GM19240 (cell line): ENCODE data around the gene NMNAT3.

Experiments used
- DNase-seq: peaks from one replicate; pipeline ENCODE4 v3.0.0; 2011; ENCODE audit warnings: low spot score; ENCODE audit not compliant: insufficient read length

The NMNAT3 gene

DNA sequence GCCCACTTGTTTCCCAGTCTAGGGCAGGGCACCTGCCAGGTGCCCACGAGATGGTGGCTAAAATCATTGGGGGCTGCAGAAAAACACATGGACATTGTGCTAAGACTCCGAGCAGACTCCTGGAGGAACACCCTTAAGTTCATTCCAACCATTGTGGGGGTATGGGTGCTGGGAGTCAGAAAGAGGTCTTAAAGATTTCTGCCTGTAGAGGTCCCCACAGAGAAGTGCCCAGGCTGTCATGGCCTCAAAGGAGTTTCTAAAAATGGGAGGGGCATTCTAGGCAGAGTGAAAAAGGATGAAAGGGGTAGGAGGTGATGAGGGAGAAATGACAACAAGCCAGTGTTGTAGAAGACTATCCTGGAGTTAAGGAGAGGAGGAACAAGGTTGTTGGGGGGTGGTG lies 155.4 kb downstream of the NMNAT3 start:
- no peak for DNase-seq

DNA sequence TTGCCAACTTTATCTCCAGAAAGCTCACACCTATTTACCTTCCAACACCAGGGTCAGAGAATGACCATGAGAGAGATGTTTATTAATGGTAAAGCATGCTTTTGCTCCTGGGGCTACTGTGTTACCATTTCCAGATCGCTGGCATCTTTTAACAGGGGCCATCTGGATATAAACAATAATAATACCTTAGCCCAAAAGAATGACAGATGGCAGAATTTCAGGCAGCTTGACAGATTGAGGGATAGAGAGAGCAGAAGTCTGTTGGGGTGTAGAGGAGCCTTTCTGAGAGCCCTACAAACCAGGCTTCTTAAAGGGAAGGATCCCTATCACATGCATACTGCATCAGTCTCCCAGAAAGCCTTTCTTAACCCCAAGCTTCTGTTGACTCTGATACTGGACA lies 156.0 kb downstream of the NMNAT3 start:
- no peak for DNase-seq

DNA sequence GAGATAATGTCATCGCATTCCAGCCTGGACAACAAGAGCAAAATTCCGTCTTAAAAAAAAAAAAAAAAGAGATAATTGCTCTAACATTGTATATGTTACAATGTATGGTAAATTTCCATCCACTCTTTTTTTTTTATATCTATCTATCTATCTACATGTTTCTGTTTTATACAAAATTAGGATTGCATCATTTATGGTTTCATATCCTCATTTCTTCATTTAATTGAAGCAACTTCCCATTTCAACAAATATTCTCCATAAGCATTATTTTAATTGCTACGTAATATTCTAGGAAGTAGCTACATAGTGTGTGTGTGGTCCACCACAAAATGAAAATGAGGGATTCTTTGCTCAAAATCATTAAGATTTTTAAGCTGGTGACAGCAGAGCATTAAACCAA lies 156.6 kb downstream of the NMNAT3 start:
- no peak for DNase-seq

- DNase-seq = peak; percentile 24
Measured at GRCh38 chr3:139519998-139520737, 157.6 kb downstream of the NMNAT3 start.

- no peak for DNase-seq
Measured at GRCh38 chr3:139518926-139519842, 158.6 kb downstream of the NMNAT3 start.

GRCh38 chr3:139518306-139518705 lies 159.5 kb downstream of the NMNAT3 start:
- DNase-seq = no peak

- no peak for DNase-seq
Measured at GRCh38 chr3:139517321-139518065, 160.3 kb downstream of the NMNAT3 start.

DNA sequence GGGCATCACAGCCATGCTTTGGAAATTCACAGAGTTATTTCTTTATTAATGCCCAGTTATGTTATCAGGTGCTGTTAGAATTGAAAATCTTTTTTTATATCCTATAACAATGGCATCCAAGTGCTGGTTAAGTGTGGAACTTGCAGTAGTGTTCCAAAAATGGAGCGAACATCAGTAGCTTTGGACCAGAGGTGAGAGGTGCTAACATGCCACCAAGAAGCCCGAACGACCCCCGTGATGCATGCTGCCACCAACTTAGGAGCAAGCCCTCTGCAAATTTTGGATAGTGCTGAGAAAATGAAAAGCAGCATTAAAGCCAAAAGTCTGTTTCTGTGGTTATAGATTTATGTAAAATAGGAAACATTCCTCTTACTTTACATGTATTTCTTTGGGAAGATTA lies 163.0 kb downstream of the NMNAT3 start:
- DNase-seq = no peak
